Stimulated activated effector memory CD8-positive, alpha-beta T cell treated with anti-CD3 and anti-CD28 coated beads, Interleukin-12 subunit alpha, Interleukin-12 subunit beta, amount 100 ng/mL, for 72 hours (primary cell): ENCODE measurements around the gene GNAS.

Experiments used
- ATAC-seq: fragments of 150-1000 bp; cut with Tn5 transposase; 2 replicates; pipeline ENCODE4 v1.10.0; 2021
- DNase-seq, 2 donors: peaks; one replicate each; pipeline ENCODE4 v3.0.0; 2021 to 2022; ENCODE audit warnings: low spot score in 2 of 2
- H3K27ac Mint-ChIP-seq: one replicate; pipeline ENCODE4 v1.8.0; 2022; ENCODE audit warnings: mild to moderate bottlenecking, mixed read lengths
- H3K36me3 Mint-ChIP-seq: one replicate; pipeline ENCODE4 v1.8.0; 2022; ENCODE audit warnings: mild to moderate bottlenecking, mixed read lengths
- H3K4me1 Mint-ChIP-seq: one replicate; pipeline ENCODE4 v1.8.0; 2022; ENCODE audit warnings: mixed read lengths
- H3K4me3 Mint-ChIP-seq: one replicate; pipeline ENCODE4 v1.8.0; 2022; ENCODE audit warnings: mild to moderate bottlenecking, mixed read lengths
- H3K9me3 Mint-ChIP-seq: one replicate; pipeline ENCODE4 v1.8.0; 2022; ENCODE audit warnings: mixed read lengths

Gene GNAS

DNA sequence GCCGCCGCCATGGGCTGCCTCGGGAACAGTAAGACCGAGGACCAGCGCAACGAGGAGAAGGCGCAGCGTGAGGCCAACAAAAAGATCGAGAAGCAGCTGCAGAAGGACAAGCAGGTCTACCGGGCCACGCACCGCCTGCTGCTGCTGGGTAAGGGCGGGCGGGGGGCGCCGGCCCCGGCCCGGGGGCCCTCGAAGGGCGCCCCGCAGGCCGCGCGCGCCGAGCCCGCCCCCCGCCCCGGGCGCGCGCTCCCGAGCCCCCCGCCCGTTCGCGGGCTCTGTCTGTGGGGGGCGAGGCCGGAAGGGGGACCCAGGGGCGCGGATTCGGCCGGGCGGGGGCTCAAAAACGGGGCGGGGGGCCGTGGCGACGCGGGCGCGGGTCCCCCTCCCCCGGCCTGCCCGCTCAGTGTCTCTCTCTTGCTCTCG is 39.2 kb downstream of the GNAS start:
- Mint-ChIP-seq H3K27ac (peak overlapping the region; percentile 99), H3K36me3 (peaks cover 70% of the 10 kb centered on the region), H3K9me3 (no peaks in the 10 kb centered on the region), H3K4me1 (peaks cover 36% of the 10 kb centered on the region), H3K4me3 (peak overlapping the region; percentile 90)
- DNase-seq: peak in 1 of 2 donors; percentile 71
- no peak for ATAC-seq

- peak overlapping the region; percentile 99 for H3K27ac Mint-ChIP-seq
- peak overlapping the region; percentile 90 for H3K4me3 Mint-ChIP-seq
- DNase-seq (peak; percentile 42 to 85), ATAC-seq (peak; percentile 14)
- peaks cover 42% of the 10 kb centered on the region for H3K4me1 Mint-ChIP-seq
- H3K9me3 Mint-ChIP-seq: no peaks in the 10 kb centered on the region
- peaks cover 77% of the 10 kb centered on the region for H3K36me3 Mint-ChIP-seq
Observed at GRCh38 chr20:58892141-58892931, 39.8 kb downstream of the GNAS start.

DNA sequence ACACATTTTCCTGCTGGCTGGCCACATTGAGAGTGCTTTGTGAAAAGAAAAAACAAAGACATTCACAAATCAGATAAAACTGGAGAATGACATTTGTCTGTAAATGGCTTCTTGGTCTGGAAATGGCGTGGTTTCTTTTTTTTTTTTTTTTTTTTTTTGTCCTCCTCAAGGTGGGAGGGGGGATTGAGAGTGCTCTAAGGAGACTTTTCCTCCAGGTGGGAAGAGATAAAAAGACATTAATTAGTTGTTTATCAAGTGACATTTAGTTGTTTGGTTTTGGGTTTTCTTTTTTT is 40.4 kb downstream of the GNAS start:
- DNase-seq: no peak
- ATAC-seq: no peak
- H3K4me3 Mint-ChIP-seq: peak overlapping the region; percentile 90
- H3K36me3 Mint-ChIP-seq: peaks cover 82% of the 10 kb centered on the region
- H3K4me1 Mint-ChIP-seq: peaks cover 47% of the 10 kb centered on the region
- no peaks in the 10 kb centered on the region for H3K9me3 Mint-ChIP-seq
- H3K27ac Mint-ChIP-seq: peak overlapping the region; percentile 99

- peak; percentile 51 for ATAC-seq
- peak in 1 of 2 donors; percentile 69 for DNase-seq
- H3K36me3 Mint-ChIP-seq: peaks cover 89% of the 10 kb centered on the region
Observed at GRCh38 chr20:58893355-58894120, 41.0 kb downstream of the GNAS start.

GRCh38 chr20:58894652-58895447 is 42.3 kb downstream of the GNAS start:
- Mint-ChIP-seq H3K4me1 (peaks cover 62% of the 10 kb centered on the region), H3K27ac (peak overlapping the region; percentile 99), H3K36me3 (peaks cover 92% of the 10 kb centered on the region), H3K9me3 (no peaks in the 10 kb centered on the region), H3K4me3 (peak overlapping the region; percentile 90)
- ATAC-seq (no peak), DNase-seq (no peak)

More at GRCh38 chr20:58893355-58894120, 41.0 kb downstream of the GNAS start:
- H3K4me3 Mint-ChIP-seq: peak overlapping the region; percentile 90
- H3K4me1 Mint-ChIP-seq: peaks cover 51% of the 10 kb centered on the region
- peak overlapping the region; percentile 99 for H3K27ac Mint-ChIP-seq
- no peaks in the 10 kb centered on the region for H3K9me3 Mint-ChIP-seq

DNA sequence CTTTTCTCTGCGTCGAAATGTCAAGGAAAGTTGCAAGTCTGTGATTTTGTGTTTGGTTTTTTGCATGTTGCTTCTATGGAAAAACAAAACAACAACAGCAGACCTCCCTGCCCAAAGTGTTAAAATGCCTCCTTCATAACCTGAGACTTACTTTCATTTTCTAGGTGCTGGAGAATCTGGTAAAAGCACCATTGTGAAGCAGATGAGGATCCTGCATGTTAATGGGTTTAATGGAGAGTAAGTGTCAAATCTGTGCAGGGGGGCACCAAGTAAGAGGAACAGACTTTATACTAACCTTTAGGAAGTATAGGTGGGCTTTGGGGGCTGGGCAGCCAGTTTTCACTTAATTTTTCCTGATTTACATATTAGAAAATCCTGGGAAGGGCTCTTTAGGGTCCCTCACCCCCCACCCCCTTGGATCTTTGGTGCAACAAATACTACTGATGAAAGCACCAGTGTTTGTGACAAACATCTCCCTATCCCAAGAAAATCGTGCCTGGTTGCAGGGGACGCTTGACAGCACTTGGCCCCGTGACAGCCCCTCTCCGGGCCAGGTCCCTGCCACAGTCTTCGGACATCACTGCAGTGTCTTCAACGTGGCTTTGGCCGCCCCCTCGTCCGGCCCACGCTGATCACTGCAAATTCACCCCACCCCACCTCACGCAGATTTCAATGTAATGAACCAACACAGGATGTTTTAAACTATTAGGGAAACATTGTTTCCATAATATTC is 43.1 kb downstream of the GNAS start:
- no peak for DNase-seq
- H3K9me3 Mint-ChIP-seq: no peaks in the 10 kb centered on the region
- peaks cover 69% of the 10 kb centered on the region for H3K4me1 Mint-ChIP-seq
- peaks cover 92% of the 10 kb centered on the region for H3K36me3 Mint-ChIP-seq
- H3K4me3 Mint-ChIP-seq: peak overlapping the region; percentile 90
- peak overlapping the region; percentile 99 for H3K27ac Mint-ChIP-seq
- no peak for ATAC-seq

- no peak overlapping the region for H3K4me3 Mint-ChIP-seq
- H3K27ac Mint-ChIP-seq: peak overlapping the region; percentile 99
- DNase-seq (no peak), ATAC-seq (no peak)
- peaks cover 99% of the 10 kb centered on the region for H3K36me3 Mint-ChIP-seq
- peaks cover 73% of the 10 kb centered on the region for H3K4me1 Mint-ChIP-seq
- H3K9me3 Mint-ChIP-seq: no peaks in the 10 kb centered on the region
Observed at GRCh38 chr20:58896820-58897219, 44.3 kb downstream of the GNAS start.

- Mint-ChIP-seq H3K4me3 (no peak overlapping the region), H3K9me3 (no peaks in the 10 kb centered on the region), H3K4me1 (peaks cover 78% of the 10 kb centered on the region), H3K27ac (peak overlapping the region; percentile 99), H3K36me3 (peaks cover 99% of the 10 kb centered on the region)
- ATAC-seq (no peak), DNase-seq (no peak)
Observed at GRCh38 chr20:58897488-58897887, 45.0 kb downstream of the GNAS start.

GRCh38 chr20:58898629-58899408 is 46.3 kb downstream of the GNAS start:
- H3K4me3 Mint-ChIP-seq: no peak overlapping the region
- no peak for DNase-seq
- peaks cover 99% of the 10 kb centered on the region for H3K36me3 Mint-ChIP-seq
- ATAC-seq: no peak
- no peak overlapping the region for H3K27ac Mint-ChIP-seq
- peaks cover 78% of the 10 kb centered on the region for H3K4me1 Mint-ChIP-seq
- H3K9me3 Mint-ChIP-seq: no peaks in the 10 kb centered on the region

GRCh38 chr20:58899512-58899911 is 47.0 kb downstream of the GNAS start:
- H3K36me3 Mint-ChIP-seq: peaks cover 99% of the 10 kb centered on the region
- no peaks in the 10 kb centered on the region for H3K9me3 Mint-ChIP-seq
- no peak overlapping the region for H3K27ac Mint-ChIP-seq
- peaks cover 75% of the 10 kb centered on the region for H3K4me1 Mint-ChIP-seq
- no peak for ATAC-seq
- H3K4me3 Mint-ChIP-seq: no peak overlapping the region
- no peak for DNase-seq

DNA sequence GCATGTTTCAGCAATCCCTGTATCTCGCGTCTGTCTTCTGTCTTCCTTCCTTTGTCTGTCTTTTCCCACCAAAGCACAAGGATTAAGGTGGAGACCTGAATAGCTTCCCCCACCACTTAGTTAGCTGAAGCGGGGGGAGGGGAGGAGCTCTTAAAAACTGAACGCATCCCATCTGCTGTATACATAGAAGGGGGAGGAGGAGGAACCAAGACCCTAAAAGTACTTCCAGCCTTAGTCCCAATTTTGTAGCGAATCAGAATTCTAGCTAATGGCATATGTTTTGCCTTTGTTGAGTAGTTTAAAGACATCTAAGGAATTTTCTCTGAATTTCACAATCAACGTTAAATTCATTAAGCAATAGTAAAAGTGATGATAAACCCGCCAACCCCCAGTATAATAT is 47.9 kb downstream of the GNAS start:
- Mint-ChIP-seq H3K4me3 (no peak overlapping the region), H3K36me3 (peaks cover 99% of the 10 kb centered on the region), H3K9me3 (no peaks in the 10 kb centered on the region), H3K27ac (no peak overlapping the region), H3K4me1 (peaks cover 74% of the 10 kb centered on the region)
- ATAC-seq: no peak
- DNase-seq: no peak

- Mint-ChIP-seq H3K4me3 (no peak overlapping the region), H3K4me1 (peaks cover 71% of the 10 kb centered on the region), H3K27ac (peak overlapping the region; percentile 55), H3K9me3 (no peaks in the 10 kb centered on the region), H3K36me3 (peaks cover 99% of the 10 kb centered on the region)
- no peak for DNase-seq
- ATAC-seq: no peak
Observed at GRCh38 chr20:58901488-58902402, 49.2 kb downstream of the GNAS start.

DNA sequence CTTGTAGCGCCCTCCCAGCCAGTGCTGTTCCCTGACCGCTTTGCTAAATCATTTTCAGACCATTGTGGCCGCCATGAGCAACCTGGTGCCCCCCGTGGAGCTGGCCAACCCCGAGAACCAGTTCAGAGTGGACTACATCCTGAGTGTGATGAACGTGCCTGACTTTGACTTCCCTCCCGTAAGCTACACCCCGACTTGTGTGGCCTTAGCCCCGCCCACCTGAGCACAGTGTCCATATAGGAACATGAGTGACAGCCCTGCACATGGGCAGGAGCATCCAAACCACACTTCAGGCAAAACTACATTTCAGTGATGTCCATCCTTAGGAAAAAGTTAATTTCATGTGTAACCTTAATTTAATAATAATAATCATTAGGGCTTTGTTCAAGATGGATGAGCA is 51.1 kb downstream of the GNAS start:
- Mint-ChIP-seq H3K4me1 (peaks cover 72% of the 10 kb centered on the region), H3K4me3 (no peak overlapping the region), H3K9me3 (no peaks in the 10 kb centered on the region), H3K27ac (peak overlapping the region; percentile 61), H3K36me3 (peaks cover 99% of the 10 kb centered on the region)
- ATAC-seq (no peak), DNase-seq (no peak)
